SK-N-MC (cell line): Measurements from ENCODE around the gene DISC1.

ENCODE experiments used
- EZH2 ChIP-seq: fragments of 200-600 bp; sonication (generic); IDR thresholded peaks from one replicate; pipeline ENCODE4 v1.6.1; 2017; ENCODE audit warnings: antibody characterized with exemption
- POLR2AphosphoS5 ChIP-seq: IDR thresholded peaks from 2 replicates; pipeline ENCODE4 v1.6.1; 2012; ENCODE audit warnings: mild to moderate bottlenecking, low read depth, low read length, borderline replicate concordance

DNA sequence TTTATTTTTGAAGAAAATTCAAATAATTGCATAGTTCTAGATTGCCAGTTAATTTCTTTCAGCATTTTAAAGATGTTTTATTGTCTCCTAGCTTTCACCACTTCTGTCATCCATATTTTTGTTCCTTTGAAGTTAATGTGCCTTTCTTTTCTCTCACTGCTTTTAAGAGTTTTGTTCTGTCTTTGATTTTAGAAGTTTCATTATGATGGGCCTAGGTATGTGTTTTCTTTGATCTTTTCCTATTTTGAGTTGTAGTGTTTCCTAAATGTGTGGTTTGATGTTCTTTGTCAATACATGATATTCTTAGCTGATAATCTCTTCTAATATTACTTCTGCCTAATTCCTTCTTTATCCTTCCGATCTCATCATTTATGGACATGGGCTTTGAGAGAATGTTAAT, 378.7 kb downstream of the DISC1 start:
- TF ChIP-seq EZH2: no peak
- TF ChIP-seq POLR2AphosphoS5: no peak
